Prostate gland (tissue), 2 donors: ENCODE data around the gene C1orf216.

ENCODE experiments used
- CTCF ChIP-seq, 4 experiments: fragments of 200-600 bp in 2 of 4; fragments of 450-650 bp in 2 of 4; sonication (generic) in 2 of 4; IDR thresholded peaks; 1 replicate in 3 of 4; 2 replicates in 1 of 4; pipeline ENCODE4 v1.5.1; 2016 to 2019; ENCODE audit warnings: antibody characterized with exemption in 4 of 4, mild to moderate bottlenecking in 2 of 4, moderate library complexity in 2 of 4
- POLR2AphosphoS5 ChIP-seq: sonication (generic); formaldehyde crosslinking; IDR thresholded peaks from one replicate; pipeline ENCODE4 v1.6.1; 2017; ENCODE audit warnings: antibody characterized with exemption

GRCh38 chr1:35674111-35674510 is 44.6 kb downstream of the C1orf216 start:
- no peak for TF ChIP-seq POLR2AphosphoS5
- TF ChIP-seq CTCF (IDR thresholded peaks at IDR 0.05): no peak
